Right lobe of liver (tissue), 4 donors: ENCODE results near the gene PIK3CG.

Experiments used
- POLR2A ChIP-seq: fragments of 450-650 bp; IDR thresholded peaks from one replicate; pipeline ENCODE4 v1.6.1; 2017; ENCODE audit warnings: antibody characterized with exemption, mild to moderate bottlenecking
- TF ChIP-seq, protein P1 (sequence below), 4 donors: fragments of 200-600 bp in 3 of 4; fragments of 450-650 bp in 1 of 4; IDR thresholded peaks; one replicate each; pipeline versions ENCODE4 v1.5.1 to v1.8.0; 2016 to 2022; ENCODE audit warnings: antibody characterized with exemption in 4 of 4, mild to moderate bottlenecking in 2 of 4
- donor health status: DM: no; HTN: no; CAD: no.
- donor health status: DM: no; HTN: no; CAD: no.
- donor health status: DM: no; HTN: yes; CAD: no.

DNA sequence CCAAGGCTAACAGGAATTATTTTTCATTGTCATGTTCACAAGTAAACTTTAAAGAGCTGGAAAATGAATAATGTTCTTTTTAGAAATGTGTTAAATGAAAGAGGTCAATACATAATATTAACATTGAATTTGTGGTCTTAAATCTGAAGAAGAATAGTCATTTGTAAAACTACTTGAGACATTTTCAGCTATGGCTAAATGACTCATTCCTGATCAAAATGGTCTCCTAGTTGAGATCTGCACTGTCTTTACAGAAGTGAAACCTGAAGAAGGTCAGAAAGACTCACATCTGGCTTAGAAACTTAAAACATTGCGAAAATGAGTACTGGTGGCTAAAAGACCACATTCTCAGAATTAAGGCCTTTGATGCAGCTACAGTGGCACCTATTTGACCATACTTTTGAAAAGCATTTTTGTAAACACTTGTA lies 5.9 kb downstream of the PIK3CG start:
- TF ChIP-seq, protein P1, sequence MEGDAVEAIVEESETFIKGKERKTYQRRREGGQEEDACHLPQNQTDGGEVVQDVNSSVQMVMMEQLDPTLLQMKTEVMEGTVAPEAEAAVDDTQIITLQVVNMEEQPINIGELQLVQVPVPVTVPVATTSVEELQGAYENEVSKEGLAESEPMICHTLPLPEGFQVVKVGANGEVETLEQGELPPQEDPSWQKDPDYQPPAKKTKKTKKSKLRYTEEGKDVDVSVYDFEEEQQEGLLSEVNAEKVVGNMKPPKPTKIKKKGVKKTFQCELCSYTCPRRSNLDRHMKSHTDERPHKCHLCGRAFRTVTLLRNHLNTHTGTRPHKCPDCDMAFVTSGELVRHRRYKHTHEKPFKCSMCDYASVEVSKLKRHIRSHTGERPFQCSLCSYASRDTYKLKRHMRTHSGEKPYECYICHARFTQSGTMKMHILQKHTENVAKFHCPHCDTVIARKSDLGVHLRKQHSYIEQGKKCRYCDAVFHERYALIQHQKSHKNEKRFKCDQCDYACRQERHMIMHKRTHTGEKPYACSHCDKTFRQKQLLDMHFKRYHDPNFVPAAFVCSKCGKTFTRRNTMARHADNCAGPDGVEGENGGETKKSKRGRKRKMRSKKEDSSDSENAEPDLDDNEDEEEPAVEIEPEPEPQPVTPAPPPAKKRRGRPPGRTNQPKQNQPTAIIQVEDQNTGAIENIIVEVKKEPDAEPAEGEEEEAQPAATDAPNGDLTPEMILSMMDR (IDR thresholded peaks at IDR 0.05) = no peak
- TF ChIP-seq POLR2A = no peak
